ENCODE data around the gene MBD6.

DNA sequence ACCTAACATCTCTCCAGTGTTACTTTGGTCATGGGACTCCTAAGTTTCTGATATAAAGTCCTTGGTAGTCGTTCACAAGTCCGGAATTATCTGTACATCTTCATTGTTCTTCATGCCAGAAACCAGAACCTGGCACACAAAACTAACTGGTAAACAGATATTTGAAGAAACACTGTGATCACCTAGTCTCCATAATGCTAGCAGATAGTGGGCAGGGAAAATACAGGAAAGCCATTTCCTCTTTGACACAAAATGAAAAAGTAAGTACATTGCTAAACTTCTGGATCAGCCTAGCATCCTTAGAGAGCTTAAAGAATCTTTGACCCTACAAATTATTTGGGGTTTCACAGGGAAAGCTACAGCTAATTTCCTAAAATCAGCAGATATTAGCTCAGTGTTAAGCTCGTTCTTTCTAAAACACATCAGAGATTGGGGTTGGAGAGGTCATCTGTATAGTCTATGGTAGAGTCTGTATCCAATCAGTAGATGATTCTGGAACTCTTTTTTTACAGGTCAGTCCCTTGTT is 7.2 kb upstream of the MBD6 start:
- TF ChIP-seq, protein P1, sequence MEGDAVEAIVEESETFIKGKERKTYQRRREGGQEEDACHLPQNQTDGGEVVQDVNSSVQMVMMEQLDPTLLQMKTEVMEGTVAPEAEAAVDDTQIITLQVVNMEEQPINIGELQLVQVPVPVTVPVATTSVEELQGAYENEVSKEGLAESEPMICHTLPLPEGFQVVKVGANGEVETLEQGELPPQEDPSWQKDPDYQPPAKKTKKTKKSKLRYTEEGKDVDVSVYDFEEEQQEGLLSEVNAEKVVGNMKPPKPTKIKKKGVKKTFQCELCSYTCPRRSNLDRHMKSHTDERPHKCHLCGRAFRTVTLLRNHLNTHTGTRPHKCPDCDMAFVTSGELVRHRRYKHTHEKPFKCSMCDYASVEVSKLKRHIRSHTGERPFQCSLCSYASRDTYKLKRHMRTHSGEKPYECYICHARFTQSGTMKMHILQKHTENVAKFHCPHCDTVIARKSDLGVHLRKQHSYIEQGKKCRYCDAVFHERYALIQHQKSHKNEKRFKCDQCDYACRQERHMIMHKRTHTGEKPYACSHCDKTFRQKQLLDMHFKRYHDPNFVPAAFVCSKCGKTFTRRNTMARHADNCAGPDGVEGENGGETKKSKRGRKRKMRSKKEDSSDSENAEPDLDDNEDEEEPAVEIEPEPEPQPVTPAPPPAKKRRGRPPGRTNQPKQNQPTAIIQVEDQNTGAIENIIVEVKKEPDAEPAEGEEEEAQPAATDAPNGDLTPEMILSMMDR (IDR thresholded peaks at IDR 0.05), result no peak
- TF ChIP-seq POLR2A (IDR thresholded peaks at IDR 0.05), result no peak
- TF ChIP-seq EP300 (IDR thresholded peaks at IDR 0.05), result no peak
